Measurements from ENCODE around the gene PAIP2B. TPM values are rescaled to one million over a fixed set of nuclear protein-coding genes. Genes with fewer than 3 reads are reported as not detected.

PAIP2B gene
- total and polyA plus RNA-seq, 9 of the 15 experiments (the other 6 are each of a cell fraction or from before 2014, with no cell fraction given), result 0.18 to 0.38 (median 0.25) TPM

DNA sequence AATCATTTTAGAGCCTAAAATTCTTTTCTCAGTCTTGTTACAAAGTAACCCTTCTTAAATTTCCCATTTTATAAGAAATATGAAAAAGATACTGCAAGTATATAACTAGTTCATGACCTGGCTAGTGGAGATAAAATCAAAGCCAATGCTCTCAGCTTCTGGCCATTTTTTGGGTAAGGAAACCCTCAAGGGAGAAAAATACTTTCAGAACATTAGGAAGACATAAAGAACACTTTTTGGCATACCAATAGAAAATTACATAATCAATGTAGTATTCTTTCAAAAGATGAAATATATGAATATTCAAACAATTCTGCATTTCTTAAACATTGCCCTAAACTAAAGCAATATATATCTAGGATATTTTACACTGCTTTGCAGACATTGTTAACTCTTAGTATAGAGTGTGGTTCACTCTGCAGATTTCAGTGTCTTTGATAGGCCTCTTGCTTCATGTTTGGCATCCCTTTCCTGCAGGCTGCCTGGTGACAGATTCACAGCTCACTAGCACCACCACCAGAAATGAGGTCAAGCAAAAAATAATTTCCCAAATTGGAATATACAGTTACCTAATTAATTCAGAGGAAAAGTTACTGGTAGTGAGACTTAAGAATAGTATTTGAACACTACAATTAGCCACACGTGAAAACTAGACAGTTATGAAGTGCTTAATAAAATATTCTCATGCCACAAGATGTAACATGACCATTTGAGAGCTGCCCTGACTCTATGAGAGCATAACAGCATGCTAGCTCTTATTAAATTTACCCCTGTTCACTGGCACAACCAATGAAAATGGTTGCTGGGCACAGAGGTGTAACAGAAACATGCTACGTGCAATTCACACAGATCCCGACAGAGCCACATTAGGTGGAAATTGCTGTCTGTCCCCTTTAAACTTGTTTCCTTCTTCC lies 36.0 kb downstream of the PAIP2B start:
- Histone ChIP-seq H3K9ac (ENCODE audit: insufficient read depth in 1 of 2, low read depth in 2 of 2, low read length in 2 of 2) (no peak overlapping the region), H2AFZ (ENCODE audit: low read depth, low read length) (no peak overlapping the region), H3K4me1 (replicated peaks in 1 of 2; ENCODE audit: control insufficient read depth in 2 of 2, insufficient read depth in 2 of 2, low read length in 2 of 2) (no peaks in the 10 kb centered on the region), H3K4me3 (no peak overlapping the region), H3K9me3 (replicated peaks; ENCODE audit: control insufficient read depth, insufficient read depth, low read depth, low read length) (no peaks in the 10 kb centered on the region), H3K36me3 (ENCODE audit: control insufficient read depth, insufficient read depth, low read length) (no peaks in the 10 kb centered on the region), H4K20me1 (replicated peaks; ENCODE audit: control insufficient read depth, insufficient read depth, low read length) (no peaks in the 10 kb centered on the region), H3K27me3 (ENCODE audit: control insufficient read depth in 2 of 2, insufficient read depth in 2 of 2, low read length in 2 of 2) (peaks cover 3 to 5% of the 10 kb centered on the region in 2 experiments; a peak in 3 of 5 replicates), H3K4me2 (ENCODE audit: insufficient read depth, low read length) (no peak overlapping the region), H3K9me1 (ENCODE audit: control insufficient read depth, insufficient read depth, low read length) (no peaks in the 10 kb centered on the region), H3K27ac (ENCODE audit: extremely low read depth, low read depth, low read length) (no peak overlapping the region), H3K79me2 (ENCODE audit: control insufficient read depth, insufficient read depth, low read length) (no peaks in the 10 kb centered on the region)
- intact Hi-C loops (cut with micrococcal nuclease), result no loop called here
- WGBS (ENCODE audit: insufficient coverage, low coverage, missing lambda C conversion rate), result 0% methylated on average over 3 of the region's 3 CpGs
- BruUV-seq (replicated peaks), result no TSS peak
- ChIA-PET CTCF (ENCODE audit: low intra/inter-chr PET ratio) (interaction anchor here (1.6 kb wide), 1 partner anchor 91 kb away, joined by 3 read pairs; no protein-coding TSS in a partner anchor), POLR2A (no interaction called here)
- no peak for ATAC-seq
- in situ Hi-C loops (cut with MboI), result no loop called here
- TF ChIP-seq CEBPB (tag; IDR thresholded peaks at IDR 0.05) (0 out of 2 replicates have a peak, but pooled peaks have one; percentile 9), SAFB2 (IDR thresholded peaks at IDR 0.05; ENCODE audit: borderline replicate concordance, low read depth, low read length, severe bottlenecking) (no peak), GABPA (tag; conservative IDR thresholded peaks at IDR 0.05; ENCODE audit: low read depth) (no peak), SRF (CRISPR knock-in tag; IDR thresholded peaks at IDR 0.05) (no peak), MCM7 (IDR thresholded peaks at IDR 0.05) (no peak), FOXA3 (CRISPR knock-in tag; conservative IDR thresholded peaks at IDR 0.05 in 1 of 2, IDR thresholded peaks at IDR 0.05 in 1 of 2) (no peak), PML (IDR thresholded peaks at IDR 0.05; ENCODE audit: low read length) (no peak), RAD21 (CRISPR knock-in tag; conservative IDR thresholded peaks at IDR 0.05 in 1 of 2, IDR thresholded peaks at IDR 0.05 in 1 of 2) (peak in 1 of 2 experiments; percentile 42; a peak in 3 of 4 replicates)
- TF ChIP-seq, protein P1, sequence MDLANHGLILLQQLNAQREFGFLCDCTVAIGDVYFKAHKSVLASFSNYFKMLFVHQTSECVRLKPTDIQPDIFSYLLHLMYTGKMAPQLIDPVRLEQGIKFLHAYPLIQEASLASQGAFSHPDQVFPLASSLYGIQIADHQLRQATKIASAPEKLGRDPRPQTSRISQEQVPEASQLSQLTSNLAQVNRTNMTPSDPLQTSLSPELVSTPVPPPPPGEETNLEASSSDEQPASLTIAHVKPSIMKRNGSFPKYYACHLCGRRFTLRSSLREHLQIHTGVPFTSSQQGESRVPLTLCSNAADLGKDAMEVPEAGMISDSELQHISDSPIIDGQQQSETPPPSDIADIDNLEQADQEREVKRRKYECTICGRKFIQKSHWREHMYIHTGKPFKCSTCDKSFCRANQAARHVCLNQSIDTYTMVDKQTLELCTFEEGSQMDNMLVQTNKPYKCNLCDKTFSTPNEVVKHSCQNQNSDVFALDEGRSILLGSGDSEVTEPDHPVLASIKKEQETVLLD (IDR thresholded peaks at IDR 0.05), result no peak
- TF ChIP-seq, protein P2, sequence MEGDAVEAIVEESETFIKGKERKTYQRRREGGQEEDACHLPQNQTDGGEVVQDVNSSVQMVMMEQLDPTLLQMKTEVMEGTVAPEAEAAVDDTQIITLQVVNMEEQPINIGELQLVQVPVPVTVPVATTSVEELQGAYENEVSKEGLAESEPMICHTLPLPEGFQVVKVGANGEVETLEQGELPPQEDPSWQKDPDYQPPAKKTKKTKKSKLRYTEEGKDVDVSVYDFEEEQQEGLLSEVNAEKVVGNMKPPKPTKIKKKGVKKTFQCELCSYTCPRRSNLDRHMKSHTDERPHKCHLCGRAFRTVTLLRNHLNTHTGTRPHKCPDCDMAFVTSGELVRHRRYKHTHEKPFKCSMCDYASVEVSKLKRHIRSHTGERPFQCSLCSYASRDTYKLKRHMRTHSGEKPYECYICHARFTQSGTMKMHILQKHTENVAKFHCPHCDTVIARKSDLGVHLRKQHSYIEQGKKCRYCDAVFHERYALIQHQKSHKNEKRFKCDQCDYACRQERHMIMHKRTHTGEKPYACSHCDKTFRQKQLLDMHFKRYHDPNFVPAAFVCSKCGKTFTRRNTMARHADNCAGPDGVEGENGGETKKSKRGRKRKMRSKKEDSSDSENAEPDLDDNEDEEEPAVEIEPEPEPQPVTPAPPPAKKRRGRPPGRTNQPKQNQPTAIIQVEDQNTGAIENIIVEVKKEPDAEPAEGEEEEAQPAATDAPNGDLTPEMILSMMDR (IDR thresholded peaks at IDR 0.05 in 2 of 3, conservative IDR thresholded peaks at IDR 0.05 in 1 of 3; ENCODE audit: insufficient read depth in 2 of 3, low read depth in 1 of 3, low read length in 3 of 3), result peak; percentile 24 to 48 (median 33); a peak in 3 of 6 replicates
- DNase-seq (ENCODE audit: extremely low read depth in 1 of 4, low spot score in 3 of 4), result peak in 1 of 4 experiments; percentile 9
- peak; percentile 67 for FAIRE-seq

Measured in K562 (cell line).